H7 (cell line): ENCODE data around the gene MINPP1. TPM values are rescaled to one million over a fixed set of nuclear protein-coding genes. Genes with fewer than 3 reads are reported as not detected.

Experiments
- DNase-seq: peaks from one replicate; pipeline ENCODE4 v3.0.0; 2012
- H3K27me3 ChIP-seq: 2 replicates; pipeline ENCODE4 v1.6.0; 2011; ENCODE audit warnings: mild to moderate bottlenecking, low read length; ENCODE audit not compliant: control insufficient read depth, insufficient read depth
- H3K36me3 ChIP-seq: replicated peaks from 2 replicates; pipeline ENCODE4 v1.5.1; 2011; ENCODE audit warnings: low read length; ENCODE audit not compliant: control insufficient read depth, insufficient read depth
- H3K4me3 ChIP-seq: 2 replicates; pipeline ENCODE4 v1.5.1; 2011; ENCODE audit warnings: low read depth, mild to moderate bottlenecking, control low read depth, low read length, moderate library complexity; ENCODE audit not compliant: insufficient read depth
- total RNA-seq: library from RNA; depleted of rRNA; stranded (reverse); fragments of >200 nt; shearing (Covaris generic); gene quantifications from 2 replicates; pipeline ENCODE4 v1.2.3, GENCODE V29; 2014

Gene MINPP1
- total RNA-seq, 1 experiment from 2014 or later, result 23.7 TPM

GRCh38 chr10:87541114-87541513 lies 36.4 kb downstream of the MINPP1 start:
- no peaks in the 10 kb centered on the region for H3K27me3 ChIP-seq
- H3K4me3 ChIP-seq, result no peak overlapping the region
- peaks cover 6% of the 10 kb centered on the region; the same call in 1 of the 2 replicates for H3K36me3 ChIP-seq
- no peak for DNase-seq

GRCh38 chr10:87544721-87545120 lies 40.0 kb downstream of the MINPP1 start:
- no peaks in the 10 kb centered on the region for H3K27me3 ChIP-seq
- no peak overlapping the region for H3K4me3 ChIP-seq
- DNase-seq, result no peak
- peaks cover 6% of the 10 kb centered on the region; the same call in 1 of the 2 replicates for H3K36me3 ChIP-seq

GRCh38 chr10:87545783-87546182 lies 41.1 kb downstream of the MINPP1 start:
- no peak for DNase-seq

GRCh38 chr10:87546210-87546609 lies 41.5 kb downstream of the MINPP1 start:
- Histone ChIP-seq H3K36me3 (peaks cover 6% of the 10 kb centered on the region; the same call in 1 of the 2 replicates), H3K27me3 (no peaks in the 10 kb centered on the region), H3K4me3 (no peak overlapping the region)
- no peak for DNase-seq

More at GRCh38 chr10:87545783-87546182, 41.1 kb downstream of the MINPP1 start:
- no peak overlapping the region for H3K4me3 ChIP-seq
- H3K36me3 ChIP-seq, result peaks cover 6% of the 10 kb centered on the region; the same call in 1 of the 2 replicates
- no peaks in the 10 kb centered on the region for H3K27me3 ChIP-seq

- no peak for DNase-seq
- Histone ChIP-seq H3K27me3 (no peaks in the 10 kb centered on the region), H3K4me3 (no peak overlapping the region), H3K36me3 (peaks cover 3% of the 10 kb centered on the region; the same call in 1 of the 2 replicates)
Measured at GRCh38 chr10:87546971-87547413, 42.3 kb downstream of the MINPP1 start.

GRCh38 chr10:87547734-87548311 lies 43.1 kb downstream of the MINPP1 start:
- Histone ChIP-seq H3K27me3 (no peaks in the 10 kb centered on the region), H3K36me3 (peaks cover 1% of the 10 kb centered on the region; the same call in 1 of the 2 replicates), H3K4me3 (no peak overlapping the region)
- DNase-seq, result no peak

GRCh38 chr10:87550741-87551140 lies 46.0 kb downstream of the MINPP1 start:
- H3K27me3 ChIP-seq, result no peaks in the 10 kb centered on the region
- no peak overlapping the region for H3K4me3 ChIP-seq
- DNase-seq, result no peak
- no peaks in the 10 kb centered on the region for H3K36me3 ChIP-seq

GRCh38 chr10:87551326-87551725 lies 46.6 kb downstream of the MINPP1 start:
- DNase-seq, result no peak
- H3K27me3 ChIP-seq, result no peaks in the 10 kb centered on the region
- H3K4me3 ChIP-seq, result no peak overlapping the region
- no peaks in the 10 kb centered on the region for H3K36me3 ChIP-seq

GRCh38 chr10:87552248-87552929 lies 47.7 kb downstream of the MINPP1 start:
- H3K4me3 ChIP-seq, result no peak overlapping the region
- DNase-seq, result no peak
- H3K36me3 ChIP-seq, result no peaks in the 10 kb centered on the region
- H3K27me3 ChIP-seq, result no peaks in the 10 kb centered on the region

- no peaks in the 10 kb centered on the region for H3K27me3 ChIP-seq
- H3K4me3 ChIP-seq, result no peak overlapping the region
- no peaks in the 10 kb centered on the region for H3K36me3 ChIP-seq
- no peak for DNase-seq
Measured at GRCh38 chr10:87557409-87557808, 52.7 kb downstream of the MINPP1 start.

GRCh38 chr10:87558333-87558732 lies 53.6 kb downstream of the MINPP1 start:
- no peak for DNase-seq
- no peaks in the 10 kb centered on the region for H3K36me3 ChIP-seq

GRCh38 chr10:87559392-87559791 lies 54.7 kb downstream of the MINPP1 start:
- no peak for DNase-seq
- no peaks in the 10 kb centered on the region for H3K27me3 ChIP-seq
- H3K36me3 ChIP-seq, result no peaks in the 10 kb centered on the region
- no peak overlapping the region for H3K4me3 ChIP-seq

More at GRCh38 chr10:87558333-87558732, 53.6 kb downstream of the MINPP1 start:
- Histone ChIP-seq H3K27me3 (no peaks in the 10 kb centered on the region), H3K4me3 (no peak overlapping the region)

GRCh38 chr10:87560495-87561129 lies 55.9 kb downstream of the MINPP1 start:
- Histone ChIP-seq H3K27me3 (no peaks in the 10 kb centered on the region), H3K4me3 (no peak overlapping the region), H3K36me3 (no peaks in the 10 kb centered on the region)
- DNase-seq, result no peak

- no peaks in the 10 kb centered on the region for H3K27me3 ChIP-seq
- no peaks in the 10 kb centered on the region for H3K36me3 ChIP-seq
- DNase-seq, result no peak
- H3K4me3 ChIP-seq, result no peak overlapping the region
Measured at GRCh38 chr10:87562750-87563149, 58.1 kb downstream of the MINPP1 start.

GRCh38 chr10:87565010-87565409 lies 60.3 kb downstream of the MINPP1 start:
- DNase-seq, result no peak
- Histone ChIP-seq H3K27me3 (no peaks in the 10 kb centered on the region), H3K4me3 (no peak overlapping the region), H3K36me3 (no peaks in the 10 kb centered on the region)
